Activated CD4-positive, alpha-beta T cell treated with anti-CD3 and anti-CD28 coated beads, Interleukin-2, amount 10 ng/mL, durations not matched to agents 24 days and 14 days (primary cell): ENCODE data around the gene PVR. TPM values are rescaled to one million over a fixed set of nuclear protein-coding genes. Genes with fewer than 3 reads are reported as not detected.
"Not testable (repeated sequence)": the region's sequence is repeated elsewhere in the genome, so short reads cannot be mapped to it uniquely, and the experiment has no call there.

ENCODE experiments used
- DNase-seq: peaks from one replicate; pipeline ENCODE4 v3.0.0; 2022
- H3K27ac Mint-ChIP-seq: one replicate; pipeline ENCODE4 v1.8.0; 2022; ENCODE audit warnings: mild to moderate bottlenecking, mixed read lengths
- H3K27me3 Mint-ChIP-seq: one replicate; pipeline ENCODE4 v1.8.0; 2022; ENCODE audit warnings: mixed read lengths
- H3K36me3 Mint-ChIP-seq: one replicate; pipeline ENCODE4 v1.8.0; 2022; ENCODE audit warnings: low read depth, mild to moderate bottlenecking, mixed read lengths
- H3K4me1 Mint-ChIP-seq: one replicate; pipeline ENCODE4 v1.8.0; 2021; ENCODE audit warnings: mixed read lengths
- H3K4me3 Mint-ChIP-seq: one replicate; pipeline ENCODE4 v1.8.0; 2022; ENCODE audit warnings: mild to moderate bottlenecking, moderate library complexity, mixed read lengths
- H3K9me3 Mint-ChIP-seq: one replicate; pipeline ENCODE4 v1.8.0; 2021; ENCODE audit warnings: mixed read lengths
- intact Hi-C: fragments of 100-400 bp; cut with micrococcal nuclease; formaldehyde crosslinking; loops from one replicate; pipeline ENCODE4 v1.15.1; 2023
- total RNA-seq: library from RNA; stranded (reverse); gene quantifications from 2 replicates; pipeline ENCODE4 v1.2.3, GENCODE V29; 2022

The PVR gene
- total RNA-seq, 1 donor from 2014 or later = 19.1 TPM

DNA sequence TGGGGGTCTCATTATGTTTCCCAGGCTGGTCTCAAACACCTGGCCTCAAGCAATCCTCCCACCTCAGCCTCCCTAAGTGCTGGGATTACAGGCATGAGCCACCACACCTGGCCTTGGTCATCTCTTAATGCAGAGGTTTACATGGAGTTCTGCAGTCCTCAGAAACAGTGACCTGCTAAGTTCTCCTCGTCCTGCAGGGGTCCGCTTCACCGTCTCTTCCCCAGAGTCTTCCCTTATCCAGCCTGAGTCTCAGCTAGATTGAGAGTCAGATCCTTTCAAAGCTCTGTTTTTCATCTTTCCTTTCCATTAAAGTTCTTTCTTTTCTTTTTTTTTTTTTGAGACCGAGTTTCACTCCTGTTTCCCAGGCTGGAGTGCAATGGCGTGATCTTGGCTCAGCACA lies 33.2 kb upstream of the PVR start:
- intact Hi-C loops = not testable (repeated sequence)

DNA sequence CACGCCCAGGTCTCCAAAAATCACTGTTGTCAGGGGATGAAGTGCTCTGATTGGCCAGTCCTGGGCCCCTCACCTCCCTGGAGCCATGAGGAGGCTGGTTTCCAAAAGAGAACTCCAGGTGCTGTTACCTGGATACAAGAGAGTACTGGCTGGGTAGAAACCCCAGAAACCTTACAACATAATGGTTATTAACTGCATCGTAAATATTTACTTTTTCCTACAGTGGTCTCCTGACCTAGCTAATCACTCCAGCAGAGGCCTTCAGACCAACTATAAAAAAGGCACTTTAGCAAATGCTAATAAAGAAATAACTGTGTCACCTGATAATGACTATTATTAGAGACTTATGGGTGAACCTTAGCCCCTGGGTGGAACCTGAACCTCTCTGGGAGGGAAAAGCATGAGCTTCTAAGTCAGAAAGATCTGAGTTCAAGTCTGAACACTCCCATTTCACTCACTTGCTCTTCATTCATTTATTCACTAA lies 31.9 kb upstream of the PVR start:
- no peaks in the 10 kb centered on the region for H3K36me3 Mint-ChIP-seq
- peaks cover 1% of the 10 kb centered on the region for H3K4me1 Mint-ChIP-seq
- intact Hi-C loops = no loop called here
- no peak for DNase-seq
- H3K27ac Mint-ChIP-seq = no peak overlapping the region
- H3K27me3 Mint-ChIP-seq = no peaks in the 10 kb centered on the region
- H3K9me3 Mint-ChIP-seq = peaks cover 3% of the 10 kb centered on the region
- H3K4me3 Mint-ChIP-seq = no peak overlapping the region

More for the DNA sequence above, 33.2 kb upstream of the PVR start:
- H3K4me1 Mint-ChIP-seq, H3K36me3 Mint-ChIP-seq, H3K27me3 Mint-ChIP-seq, DNase-seq, H3K4me3 Mint-ChIP-seq, H3K27ac Mint-ChIP-seq, H3K9me3 Mint-ChIP-seq: not testable (repeated sequence)

DNA sequence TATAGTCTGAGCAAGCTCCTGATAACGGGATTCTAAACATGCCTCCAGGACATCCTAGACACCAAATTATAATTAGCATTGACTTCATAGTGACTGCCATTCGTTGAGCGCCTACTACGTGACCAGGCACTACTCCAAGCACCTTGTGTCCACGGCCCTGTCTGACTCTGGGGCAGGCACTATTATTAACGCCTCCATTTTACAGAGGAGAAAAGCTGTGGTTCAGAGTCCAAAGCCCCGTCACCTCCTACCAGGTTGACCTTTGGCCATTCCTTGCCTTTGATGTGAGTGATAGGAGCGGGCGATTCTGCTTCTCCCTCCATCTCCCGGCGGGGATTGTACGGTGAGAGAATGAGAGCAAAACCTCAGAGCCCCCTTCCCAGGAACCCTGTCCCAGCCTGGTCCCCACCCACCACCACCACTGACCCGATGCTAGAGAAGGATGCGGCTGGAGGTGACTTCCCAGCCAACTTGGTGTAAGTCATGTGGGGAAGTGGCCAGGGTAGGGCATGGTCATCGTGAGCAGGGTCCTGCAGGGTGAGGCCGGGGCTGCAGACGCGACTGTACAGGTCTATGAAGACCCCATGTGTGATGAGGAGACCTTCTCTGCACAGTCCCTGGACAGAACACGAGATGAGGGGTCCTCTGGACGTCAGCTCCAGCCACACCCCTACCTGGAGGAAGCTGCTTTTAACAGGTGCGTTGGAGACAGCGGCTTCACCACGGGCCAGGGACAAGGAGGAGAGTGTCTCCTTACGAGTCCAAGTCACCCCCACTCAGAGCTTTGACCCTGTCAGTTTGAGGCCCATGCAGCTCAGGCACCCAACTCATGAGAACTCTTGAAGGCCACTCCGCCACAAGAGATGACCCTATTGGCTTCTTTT lies 30.2 kb upstream of the PVR start, which contains the start of gene IGSF23:
Gene IGSF23, plus strand, starts transcription at position 269 of the 884 bp plus-strand sequence. Its CDS starts 83 bp downstream, at position 352.
- Mint-ChIP-seq H3K9me3 (no peaks in the 10 kb centered on the region), H3K27me3 (no peaks in the 10 kb centered on the region), H3K27ac (no peak within 1 kb of the TSS), H3K4me3 (no peak within 1 kb of the TSS), H3K36me3 (no peaks in the 10 kb centered on the region), H3K4me1 (no peaks in the 10 kb centered on the region)
- intact Hi-C loops = no loop called here
- DNase-seq = no peak

DNA sequence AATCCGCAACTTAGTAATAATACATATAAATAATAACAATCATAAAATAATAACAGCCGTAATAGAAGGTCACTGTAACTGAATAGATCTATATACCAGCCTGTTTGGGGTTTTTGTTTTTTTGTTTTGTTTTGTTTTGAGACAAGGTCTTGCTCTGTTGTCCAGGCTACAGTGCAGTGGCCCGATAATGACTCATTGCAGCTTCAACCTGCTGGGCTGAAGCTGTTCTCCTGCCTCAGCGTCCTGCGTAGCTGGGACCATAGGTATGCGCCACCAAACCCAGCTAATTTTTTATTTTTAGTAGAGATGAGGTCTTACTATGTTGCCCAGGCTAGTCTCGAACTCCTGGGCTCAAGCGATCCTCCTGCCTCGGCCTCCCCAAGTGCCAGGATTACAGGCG lies 29.4 kb upstream of the PVR start:
- intact Hi-C loops = no loop called here
- H3K4me1 Mint-ChIP-seq = no peaks in the 10 kb centered on the region
- no peak for DNase-seq
- H3K36me3 Mint-ChIP-seq = no peaks in the 10 kb centered on the region
- H3K9me3 Mint-ChIP-seq = no peaks in the 10 kb centered on the region
- no peaks in the 10 kb centered on the region for H3K27me3 Mint-ChIP-seq
- no peak overlapping the region for H3K4me3 Mint-ChIP-seq
- no peak overlapping the region for H3K27ac Mint-ChIP-seq

DNA sequence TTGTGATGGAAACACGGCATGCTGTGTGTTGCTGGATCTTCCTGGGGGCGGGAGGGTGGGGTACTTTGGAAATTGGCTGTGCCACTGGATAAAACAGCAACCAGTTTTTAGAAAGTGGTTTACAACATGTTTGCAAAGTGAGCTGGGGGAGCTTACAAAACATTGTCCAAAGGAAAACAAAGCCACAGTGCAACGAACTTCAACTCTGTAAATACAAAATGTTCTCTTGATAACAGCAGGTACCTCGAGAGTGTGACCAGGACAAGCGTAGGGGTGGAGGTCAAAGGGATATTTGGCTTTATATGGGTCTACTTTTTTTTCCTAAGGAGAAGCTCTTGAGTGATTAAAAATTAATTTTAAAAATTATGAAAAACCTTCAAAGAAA lies 27.9 kb upstream of the PVR start:
- DNase-seq = no peak
- H3K4me3 Mint-ChIP-seq = no peak overlapping the region
- intact Hi-C loops = no loop called here
- H3K27ac Mint-ChIP-seq = no peak overlapping the region
- H3K36me3 Mint-ChIP-seq = no peaks in the 10 kb centered on the region
- no peaks in the 10 kb centered on the region for H3K27me3 Mint-ChIP-seq
- no peaks in the 10 kb centered on the region for H3K9me3 Mint-ChIP-seq
- no peaks in the 10 kb centered on the region for H3K4me1 Mint-ChIP-seq

DNA sequence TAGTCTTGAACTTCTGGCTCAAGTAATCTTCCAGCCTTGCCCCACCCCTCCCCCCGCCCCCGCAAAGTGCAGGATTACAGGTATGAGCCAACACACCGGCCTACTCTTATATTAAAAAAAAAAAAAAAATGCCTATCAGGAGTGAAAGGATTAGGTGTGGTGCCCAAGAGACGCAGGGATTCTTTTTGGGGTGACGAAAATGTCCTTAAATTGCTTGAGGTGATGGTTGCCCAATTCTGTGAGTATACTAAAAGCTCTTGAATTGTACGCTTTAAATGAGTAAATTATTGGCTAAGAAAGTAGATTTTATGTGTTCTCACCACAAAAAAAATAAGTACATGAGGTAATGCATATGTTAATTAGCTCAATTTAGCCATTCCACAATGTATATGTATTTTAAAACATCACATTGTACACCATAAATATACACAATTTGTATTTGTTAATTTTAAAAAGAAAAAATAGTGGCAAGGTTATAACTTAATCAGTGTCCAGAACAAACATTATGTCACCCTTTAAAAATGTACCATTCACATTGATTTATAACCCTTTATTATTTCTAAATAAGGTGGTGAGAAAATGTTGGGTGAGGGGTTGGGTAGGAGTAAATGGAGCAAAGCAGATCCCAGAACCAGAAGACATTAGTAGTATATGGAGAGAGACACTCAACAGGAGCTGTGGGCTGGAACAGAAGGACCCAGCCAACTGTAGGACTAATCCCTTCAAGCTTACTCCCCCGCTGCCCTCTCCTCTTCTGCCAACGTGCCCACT lies 26.4 kb upstream of the PVR start:
- Mint-ChIP-seq H3K9me3 (no peaks in the 10 kb centered on the region), H3K4me3 (no peak overlapping the region), H3K36me3 (no peaks in the 10 kb centered on the region), H3K27me3 (no peaks in the 10 kb centered on the region), H3K4me1 (no peaks in the 10 kb centered on the region), H3K27ac (no peak overlapping the region)
- no peak for DNase-seq
- intact Hi-C loops = no loop called here

DNA sequence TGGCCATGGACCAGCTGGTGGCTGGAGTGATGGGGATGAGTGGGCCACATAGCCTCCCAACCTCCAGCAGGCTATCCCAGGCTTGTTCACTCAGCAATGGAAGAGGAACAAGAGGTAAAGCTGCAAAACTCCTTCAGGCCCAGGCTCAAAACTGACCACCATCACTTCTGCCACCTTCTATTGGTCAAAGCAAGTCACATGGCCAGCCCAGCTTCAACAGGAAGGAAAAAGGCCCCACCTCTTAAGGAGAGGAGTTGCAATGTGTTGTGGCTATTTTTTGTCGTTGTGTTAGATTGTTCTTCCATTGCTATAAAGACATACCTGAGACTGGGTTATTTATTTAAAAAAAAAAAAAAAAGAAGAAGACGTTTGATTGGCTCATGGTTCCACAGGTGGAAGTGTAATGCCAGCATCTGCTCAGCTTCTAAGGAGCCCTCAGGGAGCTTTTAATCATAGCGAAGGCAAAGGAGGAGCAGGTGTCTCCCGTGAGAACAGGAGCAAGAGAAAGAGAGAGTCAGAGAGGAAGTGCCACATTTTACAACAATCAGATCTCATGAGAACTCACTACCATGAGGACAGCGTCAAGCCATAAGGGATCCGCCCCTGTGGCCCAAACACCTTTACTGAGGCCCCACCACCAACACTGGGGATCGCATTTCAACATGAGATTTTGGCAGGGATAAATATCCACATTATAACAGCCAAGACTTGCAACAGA lies 24.9 kb upstream of the PVR start:
- no peak overlapping the region for H3K4me3 Mint-ChIP-seq
- no peak overlapping the region for H3K27ac Mint-ChIP-seq
- H3K27me3 Mint-ChIP-seq = no peaks in the 10 kb centered on the region
- no peaks in the 10 kb centered on the region for H3K9me3 Mint-ChIP-seq
- no peaks in the 10 kb centered on the region for H3K36me3 Mint-ChIP-seq
- intact Hi-C loops = no loop called here
- no peak for DNase-seq
- no peaks in the 10 kb centered on the region for H3K4me1 Mint-ChIP-seq

DNA sequence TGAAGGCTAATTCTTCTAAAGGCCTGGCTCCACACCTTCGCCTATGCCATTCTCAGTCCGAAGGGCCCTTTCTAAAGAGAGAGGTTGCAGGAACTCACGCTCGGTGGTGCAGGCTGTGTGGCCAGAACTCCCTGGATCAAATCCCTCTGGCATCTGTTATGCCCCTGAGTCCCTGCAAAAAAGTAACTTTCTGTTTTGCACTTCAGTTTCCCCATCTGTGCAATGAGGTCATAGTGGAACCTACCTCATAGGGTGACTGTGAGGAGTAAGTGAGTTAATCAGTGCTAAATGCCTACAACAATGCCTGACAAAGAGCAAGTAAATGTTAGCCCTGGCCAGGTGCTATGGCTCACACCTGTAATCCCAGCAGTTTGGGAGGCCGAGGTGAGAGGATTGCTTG lies 23.0 kb upstream of the PVR start:
- Mint-ChIP-seq H3K4me3 (no peak overlapping the region), H3K4me1 (no peaks in the 10 kb centered on the region), H3K36me3 (no peaks in the 10 kb centered on the region), H3K27me3 (no peaks in the 10 kb centered on the region), H3K9me3 (peaks cover 1% of the 10 kb centered on the region), H3K27ac (no peak overlapping the region)
- no peak for DNase-seq
- intact Hi-C loops = no loop called here

DNA sequence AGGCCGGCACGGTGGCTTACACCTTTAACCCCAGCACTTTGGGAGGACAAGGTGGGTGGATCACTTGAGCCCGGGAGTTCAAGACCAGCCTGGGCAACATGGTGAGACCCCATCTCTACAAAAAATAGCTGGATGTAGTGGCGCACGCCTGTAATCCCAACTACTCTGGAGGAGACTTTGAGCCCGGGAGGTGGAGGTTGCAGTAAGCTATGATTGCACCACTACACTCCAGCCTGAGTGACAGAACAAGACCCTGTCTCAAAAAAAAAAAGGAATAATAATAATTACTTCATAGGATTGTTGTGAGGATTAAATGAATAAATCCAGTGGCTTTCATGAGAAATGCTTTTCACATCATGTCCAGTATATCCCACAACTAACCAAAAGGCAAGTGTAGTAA lies 22.3 kb upstream of the PVR start:
- no peaks in the 10 kb centered on the region for H3K27me3 Mint-ChIP-seq
- no peak overlapping the region for H3K4me3 Mint-ChIP-seq
- H3K9me3 Mint-ChIP-seq = peaks cover 4% of the 10 kb centered on the region
- H3K36me3 Mint-ChIP-seq = no peaks in the 10 kb centered on the region
- H3K4me1 Mint-ChIP-seq = no peaks in the 10 kb centered on the region
- H3K27ac Mint-ChIP-seq = no peak overlapping the region
- DNase-seq = no peak
- intact Hi-C loops = no loop called here

DNA sequence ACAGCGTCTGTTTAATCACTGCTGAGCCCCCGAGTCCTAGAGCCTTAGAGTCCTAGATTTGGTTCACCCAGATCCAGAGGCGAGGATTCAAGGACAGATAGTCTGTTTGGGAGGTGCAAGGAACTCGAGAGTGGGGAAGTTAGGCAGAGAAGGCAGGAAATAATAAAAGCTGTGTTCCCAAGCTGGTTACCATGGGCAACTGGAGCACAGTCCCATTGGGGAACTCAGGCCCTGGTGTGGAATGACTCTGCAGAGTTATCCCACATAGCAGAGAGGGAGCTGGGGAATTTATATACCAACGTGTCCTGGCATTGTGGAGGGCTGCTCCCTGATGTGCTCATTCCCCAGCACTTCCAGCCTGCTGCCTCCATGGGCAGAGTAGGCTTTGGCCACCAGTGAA lies 20.6 kb upstream of the PVR start:
- H3K4me3 Mint-ChIP-seq = no peak overlapping the region
- H3K4me1 Mint-ChIP-seq = no peaks in the 10 kb centered on the region
- H3K9me3 Mint-ChIP-seq = peaks cover 4% of the 10 kb centered on the region
- intact Hi-C loops = no loop called here
- DNase-seq = no peak
- H3K27ac Mint-ChIP-seq = no peak overlapping the region
- H3K36me3 Mint-ChIP-seq = no peaks in the 10 kb centered on the region
- no peaks in the 10 kb centered on the region for H3K27me3 Mint-ChIP-seq

DNA sequence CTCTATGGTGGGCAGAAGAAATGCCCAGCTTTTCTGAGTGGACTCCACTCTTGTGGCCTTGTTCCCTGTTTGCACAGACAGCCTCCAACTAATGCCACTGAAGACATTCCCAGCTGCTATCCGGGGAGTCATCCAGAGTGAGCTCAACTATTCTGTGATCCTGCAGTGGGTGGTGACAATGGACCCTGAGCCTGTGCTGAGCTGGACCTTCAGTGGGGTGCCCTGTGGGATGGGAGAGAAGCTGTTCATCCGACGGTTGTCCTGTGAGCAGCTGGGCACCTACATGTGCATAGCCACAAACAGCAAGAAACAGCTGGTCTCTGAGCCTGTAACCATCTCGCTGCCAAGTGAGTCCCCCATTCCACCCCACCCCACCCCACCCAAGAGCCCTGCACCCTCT lies 20.1 kb upstream of the PVR start:
- H3K27ac Mint-ChIP-seq = no peak overlapping the region
- no peak overlapping the region for H3K4me3 Mint-ChIP-seq
- peaks cover 4% of the 10 kb centered on the region for H3K9me3 Mint-ChIP-seq

DNA sequence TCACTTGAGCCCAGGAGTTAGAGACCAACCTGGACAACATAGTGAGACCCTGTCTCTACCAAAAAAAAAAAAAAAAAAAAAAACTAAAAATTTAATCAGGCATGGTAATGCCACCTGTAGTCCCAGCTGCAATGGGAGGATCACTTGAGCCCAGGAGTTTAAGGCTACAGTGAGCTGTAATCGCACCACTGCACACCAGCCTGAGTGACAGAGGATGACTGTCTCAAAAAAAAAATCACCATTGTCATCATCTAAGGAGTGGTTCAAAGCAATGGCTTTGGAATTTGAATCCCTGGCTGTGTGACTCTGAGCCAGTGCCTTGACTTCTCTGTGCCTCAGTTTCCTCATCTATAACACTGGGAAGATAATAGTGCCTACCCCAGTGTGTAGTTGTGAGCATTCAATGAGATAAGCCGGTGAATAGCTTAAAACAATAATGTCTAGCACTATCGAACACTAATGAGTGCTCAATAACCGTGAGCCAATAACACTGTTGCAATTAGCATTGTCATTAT lies 18.8 kb upstream of the PVR start:
- no peak overlapping the region for H3K27ac Mint-ChIP-seq
- no peaks in the 10 kb centered on the region for H3K27me3 Mint-ChIP-seq
- no peaks in the 10 kb centered on the region for H3K4me1 Mint-ChIP-seq
- H3K4me3 Mint-ChIP-seq = no peak overlapping the region
- DNase-seq = no peak
- peaks cover 4% of the 10 kb centered on the region for H3K9me3 Mint-ChIP-seq
- intact Hi-C loops = no loop called here
- H3K36me3 Mint-ChIP-seq = no peaks in the 10 kb centered on the region

More for the DNA sequence above, 20.1 kb upstream of the PVR start:
- Mint-ChIP-seq H3K36me3 (no peaks in the 10 kb centered on the region), H3K27me3 (no peaks in the 10 kb centered on the region), H3K4me1 (no peaks in the 10 kb centered on the region)
- DNase-seq = no peak
- intact Hi-C loops = no loop called here

DNA sequence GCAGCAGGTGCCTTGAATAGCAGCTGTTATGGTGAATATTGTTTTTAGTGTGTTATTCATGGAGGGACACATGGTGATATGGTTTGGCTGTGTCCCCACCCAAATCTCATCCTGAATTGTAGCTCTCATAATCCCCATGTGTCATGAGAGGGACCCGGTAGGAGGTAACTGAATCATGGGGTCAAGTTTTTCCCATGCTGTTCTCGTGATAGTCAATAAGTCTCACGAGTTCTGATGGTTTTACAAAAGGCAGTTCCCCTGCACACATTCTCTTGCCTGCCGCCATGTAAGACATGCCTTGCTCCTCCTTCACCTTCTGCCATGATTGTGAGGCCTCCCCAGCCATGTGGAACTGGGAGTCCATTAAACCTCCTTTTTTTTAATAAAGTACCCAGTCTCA lies 18.1 kb upstream of the PVR start:
- H3K27ac Mint-ChIP-seq, H3K36me3 Mint-ChIP-seq, H3K9me3 Mint-ChIP-seq, intact Hi-C loops, DNase-seq, H3K4me1 Mint-ChIP-seq, H3K27me3 Mint-ChIP-seq, H3K4me3 Mint-ChIP-seq: not testable (repeated sequence)
